HepG2 (cell line): ENCODE measurements around the gene SLC6A6. TPM values are rescaled to one million over a fixed set of nuclear protein-coding genes. Genes with fewer than 3 reads are reported as not detected.

Experiments used
- ATAC-seq: fragments of 200-7000 bp; cut with Tn5 transposase; 3 replicates; pipeline ENCODE4 v1.9.1; 2020; ENCODE audit warnings: mild to moderate bottlenecking, moderate library complexity
- BruUV-seq: library from RNA; stranded (reverse); fragments of 400-500 nt; replicated peaks from 2 replicates; lab custom pipeline; 2021; lab: Mats Ljungman, UMichigan
- CTCF ChIA-PET: fragments of 300-600 bp; formaldehyde crosslinking; extraction: SDS; loops from one replicate; lab custom pipeline; 2021; ENCODE audit warnings: low total read pairs, inconsistent platforms, low intra/inter-chr PET ratio; lab: Yijun Ruan, JAX
- POLR2A ChIA-PET: fragments of 350-600 bp; sonication (Branson Sonifier 250); formaldehyde crosslinking; loops from one replicate; lab custom pipeline; 2020; ENCODE audit warnings: antibody characterized with exemption, inconsistent platforms; lab: Yijun Ruan, JAX
- DNase-seq: peaks from one replicate; pipeline ENCODE4 v3.0.0-alpha.2; 2015; ENCODE audit warnings: low spot score
- FAIRE-seq: peaks from 3 replicates; lab custom pipeline; 2011; peaks lifted over from hg19 to GRCh38; lab: Jason Lieb, UNC
- H2AFZ ChIP-seq: one replicate; pipeline ENCODE4 v1.6.1; 2011; ENCODE audit warnings: low read length, inconsistent platforms
- H3K27ac ChIP-seq: fragments of 300-600 bp; 3 replicates; pipeline ENCODE4 v1.8.0; 2011; ENCODE audit warnings: mixed run types, mild to moderate bottlenecking, mixed read lengths, low read length, inconsistent platforms; ENCODE audit not compliant: insufficient read depth; ENCODE audit errors: extremely low read length
- H3K27me3 ChIP-seq, 2 experiments: fragments of 200-600 bp in 1 of 2; 2 replicates in 1 of 2; 3 replicates in 1 of 2; pipeline versions ENCODE4 v1.6.0 to v1.8.0; 2011; ENCODE audit warnings: low read length in 2 of 2, mild to moderate bottlenecking in 2 of 2, moderate library complexity in 2 of 2, inconsistent platforms in 1 of 2; ENCODE audit not compliant: insufficient read depth in 2 of 2, control insufficient read depth in 1 of 2
- H3K36me3 ChIP-seq, 2 experiments: fragments of 200-600 bp in 1 of 2; replicated peaks in 1 of 2; 2 replicates in 1 of 2; 3 replicates in 1 of 2; pipeline versions ENCODE4 v1.5.1 to v1.8.0; 2011; ENCODE audit warnings: low read length in 2 of 2, inconsistent platforms in 1 of 2; ENCODE audit not compliant: insufficient read depth in 2 of 2, control insufficient read depth in 1 of 2
- H3K4me1 ChIP-seq: 2 replicates; pipeline ENCODE4 v1.5.1; 2012; ENCODE audit warnings: low read length, inconsistent platforms; ENCODE audit not compliant: insufficient read depth
- H3K4me2 ChIP-seq: 2 replicates; pipeline ENCODE4 v1.6.0; 2011; ENCODE audit warnings: low read depth, low read length, inconsistent platforms
- H3K4me3 ChIP-seq, 3 experiments: fragments of 200-600 bp in 1 of 3; sonication (generic), shearing (Covaris generic) in 1 of 3; replicated peaks in 1 of 3; 2 replicates each; pipeline ENCODE4 v1.5.1; 2011 to 2016; ENCODE audit warnings: low read length in 3 of 3, inconsistent platforms in 2 of 3, low read depth in 2 of 3, mild to moderate bottlenecking in 2 of 3, control low read depth in 1 of 3, mixed read lengths in 1 of 3; ENCODE audit not compliant: insufficient read depth in 1 of 3
- H3K79me2 ChIP-seq: one replicate; pipeline ENCODE4 v1.6.1; 2011; ENCODE audit warnings: low read length, inconsistent platforms; ENCODE audit not compliant: insufficient read depth
- H3K9ac ChIP-seq: 2 replicates; pipeline ENCODE4 v1.6.0; 2011; ENCODE audit warnings: mild to moderate bottlenecking, low read depth, low read length, inconsistent platforms; ENCODE audit not compliant: insufficient read depth
- H3K9me3 ChIP-seq: 2 replicates; pipeline ENCODE4 v1.5.1; 2012; ENCODE audit warnings: mild to moderate bottlenecking, low read length
- H4K20me1 ChIP-seq: 2 replicates; pipeline ENCODE4 v1.6.0; 2011; ENCODE audit warnings: inconsistent platforms, mild to moderate bottlenecking, low read length, moderate library complexity; ENCODE audit not compliant: insufficient read depth
- ARNTL ChIP-seq: sonication (generic); formaldehyde crosslinking; IDR thresholded peaks from 2 replicates; pipeline ENCODE4 v1.4.0; 2020; ENCODE audit warnings: mild to moderate bottlenecking, missing genetic modification reagents
- EED ChIP-seq: sonication (generic); formaldehyde crosslinking; IDR thresholded peaks from 2 replicates; pipeline ENCODE4 v1.5.0; 2020; ENCODE audit warnings: mild to moderate bottlenecking, missing genetic modification reagents
- FOXA1 ChIP-seq, 2 experiments: fragments of 450-650 bp in 1 of 2; sonication (generic) in 1 of 2; formaldehyde crosslinking in 1 of 2; IDR thresholded peaks; 2 replicates each; pipeline versions ENCODE4 v1.4.0 to v1.6.1; 2016 to 2020; ENCODE audit warnings: missing genetic modification reagents in 1 of 2
- HES4 ChIP-seq: sonication (generic); formaldehyde crosslinking; IDR thresholded peaks from 2 replicates; pipeline ENCODE4 v1.9.0; 2021; ENCODE audit warnings: mild to moderate bottlenecking, missing genetic modification reagents, borderline replicate concordance
- NR2F6 ChIP-seq, 2 experiments: IDR thresholded peaks; 2 replicates each; pipeline ENCODE4 v1.6.1; 2016; ENCODE audit warnings: antibody characterized with exemption in 1 of 2, mild to moderate bottlenecking in 1 of 2
- PCBP2 ChIP-seq: fragments of 200-400 bp; formaldehyde crosslinking; optimal IDR thresholded peaks from 2 replicates; pipeline ENCODE3; 2018; ENCODE audit warnings: low read length, low read depth; ENCODE audit not compliant: poor library complexity, severe bottlenecking
- PHF20 ChIP-seq: sonication (generic); formaldehyde crosslinking; IDR thresholded peaks from 2 replicates; pipeline ENCODE4 v1.5.0; 2020; ENCODE audit warnings: mild to moderate bottlenecking, missing genetic modification reagents
- PHF21A ChIP-seq: sonication (generic); formaldehyde crosslinking; IDR thresholded peaks from 2 replicates; pipeline ENCODE4 v1.5.0; 2020; ENCODE audit warnings: mild to moderate bottlenecking, missing genetic modification reagents
- RXRB ChIP-seq: IDR thresholded peaks from 2 replicates; pipeline ENCODE4 v1.6.1; 2016; ENCODE audit warnings: borderline replicate concordance, missing genetic modification reagents, missing compliant biosample characterization
- SP140L ChIP-seq: sonication (generic); formaldehyde crosslinking; IDR thresholded peaks from 2 replicates; pipeline ENCODE4 v1.4.0; 2020; ENCODE audit warnings: missing genetic modification reagents, borderline replicate concordance
- YEATS2 ChIP-seq: sonication (generic); formaldehyde crosslinking; IDR thresholded peaks from 2 replicates; pipeline ENCODE4 v1.4.0; 2020; ENCODE audit warnings: missing genetic modification reagents, borderline replicate concordance
- ZFYVE20 ChIP-seq: sonication (generic); formaldehyde crosslinking; IDR thresholded peaks from 2 replicates; pipeline ENCODE4 v1.8.0; 2023; ENCODE audit warnings: low read depth, mild to moderate bottlenecking, moderate library complexity, missing genetic modification reagents, borderline replicate concordance
- ZNF343 ChIP-seq: sonication (generic); formaldehyde crosslinking; IDR thresholded peaks from 2 replicates; pipeline ENCODE4 v1.4.0; 2020; ENCODE audit warnings: mild to moderate bottlenecking, missing genetic modification reagents
- ZNF512 ChIP-seq: sonication (generic); formaldehyde crosslinking; IDR thresholded peaks from 2 replicates; pipeline ENCODE4 v1.4.0; 2020; ENCODE audit warnings: mild to moderate bottlenecking, missing genetic modification reagents
- ZNF543 ChIP-seq: sonication (generic); formaldehyde crosslinking; IDR thresholded peaks from 2 replicates; pipeline ENCODE4 v1.4.0; 2020; ENCODE audit warnings: mild to moderate bottlenecking, missing genetic modification reagents
- WGBS: methylation state at CpG from one replicate; pipeline ENCODE4 v1.1.6; 2017; ENCODE audit warnings: low lambda C conversion rate; 5-methylcytosine and 5-hydroxymethylcytosine counted together
- in situ Hi-C: cut with HindIII; loops from 2 replicates; pipeline ENCODE4 v1.10.0; 2017; ENCODE audit warnings: low pct_unique_long_range_greater_than_20kb; ENCODE audit not compliant: extremely low pct_ligation_motif_present
- intact Hi-C: fragments of 100-400 bp; cut with micrococcal nuclease; formaldehyde crosslinking; loops from one replicate; pipeline ENCODE4 v1.10.0; 2022; ENCODE audit not compliant: unreplicated experiment
- polyA plus RNA-seq, 8 experiments: library from polyadenylated mRNA; depleted of rRNA in 3 of 8; stranded (reverse) in 7 of 8; unstranded in 1 of 8; fragments of >200 nt; fragmentation: Illumina TruSeq in 4 of 8; extraction: Trizol in 4 of 8; gene quantifications; 2 replicates each; pipeline versions ENCODE4 v1.2.1 to v1.2.3, GENCODE V29; 2011 to 2016; ENCODE audit warnings: low read depth in 4 of 8, missing spikeins in 1 of 8, mixed read lengths in 1 of 8; ENCODE audit not compliant: insufficient read depth in 1 of 8
- total RNA-seq, 5 experiments: library from RNA; depleted of rRNA; stranded (reverse); fragments of >200 nt; fragmentation: Illumina TruSeq; extraction: Trizol; gene quantifications; 2 replicates each; pipeline ENCODE4 v1.2.3, GENCODE V29; 2016; ENCODE audit warnings: low read depth in 1 of 5
- TF ChIP-seq, protein P1 (sequence below): IDR thresholded peaks from 2 replicates; pipeline ENCODE4 v1.4.0; 2020; ENCODE audit warnings: mild to moderate bottlenecking, missing genetic modification reagents

The SLC6A6 gene
- total and polyA plus RNA-seq, 2 of the 13 experiments (the other 11 are each of a cell fraction or from before 2014, with no cell fraction given), result 14.1 to 20.7 TPM

DNA sequence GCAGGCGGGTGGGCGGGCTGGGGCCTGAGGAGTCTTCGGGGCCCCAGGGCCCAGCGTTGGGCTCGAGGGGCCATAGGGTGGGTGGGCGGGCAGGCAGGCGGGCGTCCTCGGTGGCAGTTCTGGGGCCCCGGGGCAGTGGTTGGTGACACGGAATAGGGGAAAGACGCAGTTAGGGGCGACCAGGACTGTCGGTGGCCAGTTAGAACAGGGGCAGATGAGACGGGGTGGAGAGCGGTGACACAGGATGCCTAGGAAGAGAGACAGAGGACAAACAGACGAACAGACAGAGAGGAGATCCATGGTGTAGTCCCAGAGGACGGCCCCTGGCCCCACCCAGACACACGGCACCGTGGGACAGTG lies 101.3 kb downstream of the SLC6A6 start (continued):
- no peak for TF ChIP-seq PHF20 (CRISPR knock-in tag)

DNA sequence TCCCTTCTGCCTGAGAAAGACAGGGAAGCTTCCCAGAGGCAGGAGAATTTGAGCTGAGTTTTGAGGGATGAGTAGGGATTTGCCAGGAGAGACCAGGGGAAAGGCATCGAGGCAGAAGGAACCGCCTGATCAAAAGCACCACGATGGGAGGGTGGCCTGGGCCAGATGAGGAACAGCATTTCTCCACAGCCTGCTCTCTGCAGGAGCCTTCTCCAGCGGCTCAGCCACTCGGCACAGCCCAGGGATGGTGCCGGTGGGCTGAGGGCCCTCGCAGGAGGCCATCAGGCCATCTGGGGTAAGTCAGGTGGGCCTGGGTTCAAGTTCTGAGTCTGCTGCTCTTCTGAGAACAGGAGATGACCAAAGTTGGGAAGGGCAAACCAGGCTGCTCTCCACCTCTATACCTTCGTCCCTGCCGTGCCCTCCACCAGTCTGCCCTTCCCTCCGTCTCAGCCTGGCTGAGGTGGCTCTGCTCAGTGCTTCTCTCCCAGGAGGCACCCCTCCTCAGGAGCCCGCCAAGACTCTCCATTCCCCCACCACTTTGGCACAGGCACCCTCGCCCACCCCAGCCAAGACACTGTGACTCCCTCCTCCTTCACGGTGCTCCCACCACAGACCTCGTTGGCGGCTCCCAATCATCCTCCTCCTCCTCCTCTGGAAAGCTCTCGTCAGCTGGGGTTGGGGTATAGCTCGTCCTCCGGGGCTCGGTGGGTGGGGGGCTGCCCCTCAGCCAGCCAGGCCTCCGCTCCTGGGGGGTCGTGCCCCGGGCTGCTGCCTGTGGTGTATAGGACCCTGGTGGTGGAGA lies 102.8 kb downstream of the SLC6A6 start:
- POLR2A ChIA-PET, result no interaction called here
- no peaks in the 10 kb centered on the region for H3K36me3 ChIP-seq
- intact Hi-C loops, result loop anchor here (5.0 kb wide), 1 partner anchor 277 kb away; no protein-coding TSS in a partner anchor

More for the DNA sequence above, 102.8 kb downstream of the SLC6A6 start:
- TF ChIP-seq ZFYVE20, result no peak
- TF ChIP-seq SP140L (CRISPR knock-in tag), result no peak
- no peak for TF ChIP-seq NR2F6 (IDR thresholded peaks at IDR 0.05)
- TF ChIP-seq NR2F6 (CRISPR knock-in tag; IDR thresholded peaks at IDR 0.05), result no peak
- no peak for TF ChIP-seq YEATS2 (CRISPR knock-in tag)
- TF ChIP-seq RXRB (CRISPR knock-in tag), result no peak
- TF ChIP-seq ARNTL, result no peak
- TF ChIP-seq ZNF512, result no peak
- TF ChIP-seq ZNF543, result no peak
- no peak for TF ChIP-seq HES4 (CRISPR knock-in tag)
- no peak for TF ChIP-seq FOXA1 (IDR thresholded peaks at IDR 0.05)
- TF ChIP-seq FOXA1 (CRISPR knock-in tag; IDR thresholded peaks at IDR 0.05), result no peak
- no peak for TF ChIP-seq PHF21A (CRISPR knock-in tag)
- TF ChIP-seq ZNF343 (CRISPR knock-in tag), result no peak
- TF ChIP-seq EED (CRISPR knock-in tag), result no peak
- TF ChIP-seq, protein P1, sequence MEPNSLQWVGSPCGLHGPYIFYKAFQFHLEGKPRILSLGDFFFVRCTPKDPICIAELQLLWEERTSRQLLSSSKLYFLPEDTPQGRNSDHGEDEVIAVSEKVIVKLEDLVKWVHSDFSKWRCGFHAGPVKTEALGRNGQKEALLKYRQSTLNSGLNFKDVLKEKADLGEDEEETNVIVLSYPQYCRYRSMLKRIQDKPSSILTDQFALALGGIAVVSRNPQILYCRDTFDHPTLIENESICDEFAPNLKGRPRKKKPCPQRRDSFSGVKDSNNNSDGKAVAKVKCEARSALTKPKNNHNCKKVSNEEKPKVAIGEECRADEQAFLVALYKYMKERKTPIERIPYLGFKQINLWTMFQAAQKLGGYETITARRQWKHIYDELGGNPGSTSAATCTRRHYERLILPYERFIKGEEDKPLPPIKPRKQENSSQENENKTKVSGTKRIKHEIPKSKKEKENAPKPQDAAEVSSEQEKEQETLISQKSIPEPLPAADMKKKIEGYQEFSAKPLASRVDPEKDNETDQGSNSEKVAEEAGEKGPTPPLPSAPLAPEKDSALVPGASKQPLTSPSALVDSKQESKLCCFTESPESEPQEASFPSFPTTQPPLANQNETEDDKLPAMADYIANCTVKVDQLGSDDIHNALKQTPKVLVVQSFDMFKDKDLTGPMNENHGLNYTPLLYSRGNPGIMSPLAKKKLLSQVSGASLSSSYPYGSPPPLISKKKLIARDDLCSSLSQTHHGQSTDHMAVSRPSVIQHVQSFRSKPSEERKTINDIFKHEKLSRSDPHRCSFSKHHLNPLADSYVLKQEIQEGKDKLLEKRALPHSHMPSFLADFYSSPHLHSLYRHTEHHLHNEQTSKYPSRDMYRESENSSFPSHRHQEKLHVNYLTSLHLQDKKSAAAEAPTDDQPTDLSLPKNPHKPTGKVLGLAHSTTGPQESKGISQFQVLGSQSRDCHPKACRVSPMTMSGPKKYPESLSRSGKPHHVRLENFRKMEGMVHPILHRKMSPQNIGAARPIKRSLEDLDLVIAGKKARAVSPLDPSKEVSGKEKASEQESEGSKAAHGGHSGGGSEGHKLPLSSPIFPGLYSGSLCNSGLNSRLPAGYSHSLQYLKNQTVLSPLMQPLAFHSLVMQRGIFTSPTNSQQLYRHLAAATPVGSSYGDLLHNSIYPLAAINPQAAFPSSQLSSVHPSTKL (CRISPR knock-in tag), result no peak
- no peak for TF ChIP-seq PCBP2
- Histone ChIP-seq H3K79me2 (no peaks in the 10 kb centered on the region), H3K27ac (no peak overlapping the region), H2AFZ (no peak overlapping the region), H3K4me1 (no peaks in the 10 kb centered on the region), H3K9ac (no peak overlapping the region), H3K27me3 (peaks cover 0 to 4% of the 10 kb centered on the region in 2 experiments; a peak in 3 of 5 replicates), H3K4me2 (no peak overlapping the region), H3K4me3 (no peak overlapping the region), H3K9me3 (no peaks in the 10 kb centered on the region), H4K20me1 (no peaks in the 10 kb centered on the region)
- DNase-seq, result no peak
- FAIRE-seq, result no peak
- ATAC-seq, result no peak; the same call in 2 of the 3 replicates
- CTCF ChIA-PET, result no interaction called here
- BruUV-seq, result no TSS peak
- in situ Hi-C loops, result no loop called here
- 20% methylated on average over 14 of the region's 22 CpGs for WGBS
